A673 (cell line): ENCODE results near the gene MLC1. TPM values are rescaled to one million over a fixed set of nuclear protein-coding genes. Genes with fewer than 3 reads are reported as not detected.
"Not testable (repeated sequence)": the region's sequence is repeated elsewhere in the genome, so short reads cannot be mapped to it uniquely, and the experiment has no call there.

ENCODE experiments used
- BruUV-seq: library from RNA; stranded (reverse); fragments of 400-500 nt; replicated peaks from 2 replicates; lab custom pipeline; 2021; lab: Mats Ljungman, UMichigan
- CTCF ChIA-PET: fragments of 300-600 bp; sonication (Branson Sonifier 250); formaldehyde crosslinking; loops from one replicate; lab custom pipeline; 2022; ENCODE audit warnings: antibody characterized with exemption; lab: Charles Lee
- POLR2A ChIA-PET: fragments of 300-600 bp; sonication (Branson Sonifier 250); formaldehyde crosslinking; loops from one replicate; lab custom pipeline; 2022; ENCODE audit warnings: antibody characterized with exemption; ENCODE audit not compliant: low non-redundant PET; lab: Charles Lee
- DNase-seq: peaks from one replicate; pipeline ENCODE4 v3.0.0-alpha.2; 2015; ENCODE audit warnings: low spot score
- H3K27ac ChIP-seq: fragments of 200-600 bp; sonication (generic); 2 replicates; pipeline ENCODE4 v1.5.1; 2016; ENCODE audit warnings: mixed run types, low read depth, mild to moderate bottlenecking, mixed read lengths, antibody characterized with exemption, low read length; ENCODE audit not compliant: poor library complexity, severe bottlenecking
- H3K27me3 ChIP-seq: fragments of 200-600 bp; sonication (generic); replicated peaks from 2 replicates; pipeline ENCODE4 v1.6.1; 2017; ENCODE audit warnings: mixed run types, low read depth, mild to moderate bottlenecking, mixed read lengths, antibody characterized with exemption, low read length; ENCODE audit not compliant: insufficient read depth, poor library complexity
- H3K36me3 ChIP-seq: fragments of 200-600 bp; sonication (generic); 2 replicates; pipeline ENCODE4 v1.6.1; 2016; ENCODE audit warnings: mixed run types, mild to moderate bottlenecking, mixed read lengths, antibody characterized with exemption, low read length; ENCODE audit not compliant: insufficient read depth, poor library complexity, severe bottlenecking
- H3K4me1 ChIP-seq: fragments of 200-600 bp; sonication (generic); 2 replicates; pipeline ENCODE4 v1.6.1; 2017; ENCODE audit warnings: mixed run types, mild to moderate bottlenecking, mixed read lengths, antibody characterized with exemption, low read length; ENCODE audit not compliant: insufficient read depth, poor library complexity, severe bottlenecking
- H3K4me3 ChIP-seq: fragments of 200-600 bp; sonication (generic); 2 replicates; pipeline ENCODE4 v1.5.1; 2016; ENCODE audit warnings: low read depth, mixed run types, mild to moderate bottlenecking, mixed read lengths, low read length; ENCODE audit not compliant: poor library complexity, severe bottlenecking
- H3K9me3 ChIP-seq: fragments of 200-600 bp; sonication (generic); 2 replicates; pipeline ENCODE4 v1.6.1; 2016; ENCODE audit warnings: mixed run types, low read depth, mild to moderate bottlenecking, mixed read lengths, antibody characterized with exemption, low read length; ENCODE audit not compliant: poor library complexity, severe bottlenecking
- EZH2 ChIP-seq: fragments of 200-600 bp; sonication (generic); IDR thresholded peaks from 2 replicates; pipeline ENCODE4 v1.6.1; 2017; ENCODE audit warnings: borderline replicate concordance, low read depth, mild to moderate bottlenecking, mixed read lengths, antibody characterized with exemption, low read length; ENCODE audit not compliant: poor library complexity, severe bottlenecking
- intact Hi-C: fragments of 100-400 bp; cut with micrococcal nuclease; formaldehyde crosslinking; loops from one replicate; pipeline ENCODE4 v1.10.0; 2022; ENCODE audit not compliant: unreplicated experiment
- total RNA-seq: library from RNA; stranded (reverse); gene quantifications from 2 replicates; pipeline ENCODE4 v1.2.3, GENCODE V29; 2021
- TF ChIP-seq, protein P1 (sequence below): fragments of 300-800, 200-600 bp; sonication (generic); conservative IDR thresholded peaks from 2 replicates; pipeline ENCODE4 v1.5.1; 2017; ENCODE audit warnings: low read depth, mild to moderate bottlenecking, antibody characterized with exemption, low read length, moderate library complexity, mixed read lengths

The MLC1 gene
- total RNA-seq, 1 experiment from 2014 or later: 0.75 TPM

DNA sequence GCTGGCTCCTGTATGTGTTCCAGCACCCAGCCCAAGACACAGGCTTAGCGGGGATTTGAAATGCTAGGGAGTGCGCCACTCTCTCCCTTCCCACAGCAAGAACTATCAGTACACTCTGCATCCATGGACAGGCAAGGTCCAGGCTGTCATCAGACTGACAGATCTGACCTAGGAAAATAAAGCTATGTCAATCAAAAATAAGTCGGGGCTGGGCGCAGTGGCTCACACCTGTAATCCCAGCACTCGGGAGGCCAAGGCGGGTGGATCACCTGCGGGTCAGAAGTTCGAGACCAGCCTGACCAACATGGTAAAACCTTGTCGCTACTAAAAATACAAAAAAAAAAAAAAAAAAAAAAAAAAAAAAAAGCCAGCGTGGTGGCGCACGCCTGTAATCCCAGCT lies 2.9 kb upstream of the MLC1 start:
- Histone ChIP-seq H3K4me3 (no peak overlapping the region), H3K4me1 (no peaks in the 10 kb centered on the region), H3K36me3 (no peaks in the 10 kb centered on the region), H3K27ac (no peak overlapping the region), H3K27me3 (no peaks in the 10 kb centered on the region), H3K9me3 (no peaks in the 10 kb centered on the region)
- DNase-seq: no peak
- ChIA-PET POLR2A (no interaction called here), CTCF (no interaction called here)
- no TSS peak for BruUV-seq
- no peak for TF ChIP-seq EZH2
- TF ChIP-seq, protein P1, sequence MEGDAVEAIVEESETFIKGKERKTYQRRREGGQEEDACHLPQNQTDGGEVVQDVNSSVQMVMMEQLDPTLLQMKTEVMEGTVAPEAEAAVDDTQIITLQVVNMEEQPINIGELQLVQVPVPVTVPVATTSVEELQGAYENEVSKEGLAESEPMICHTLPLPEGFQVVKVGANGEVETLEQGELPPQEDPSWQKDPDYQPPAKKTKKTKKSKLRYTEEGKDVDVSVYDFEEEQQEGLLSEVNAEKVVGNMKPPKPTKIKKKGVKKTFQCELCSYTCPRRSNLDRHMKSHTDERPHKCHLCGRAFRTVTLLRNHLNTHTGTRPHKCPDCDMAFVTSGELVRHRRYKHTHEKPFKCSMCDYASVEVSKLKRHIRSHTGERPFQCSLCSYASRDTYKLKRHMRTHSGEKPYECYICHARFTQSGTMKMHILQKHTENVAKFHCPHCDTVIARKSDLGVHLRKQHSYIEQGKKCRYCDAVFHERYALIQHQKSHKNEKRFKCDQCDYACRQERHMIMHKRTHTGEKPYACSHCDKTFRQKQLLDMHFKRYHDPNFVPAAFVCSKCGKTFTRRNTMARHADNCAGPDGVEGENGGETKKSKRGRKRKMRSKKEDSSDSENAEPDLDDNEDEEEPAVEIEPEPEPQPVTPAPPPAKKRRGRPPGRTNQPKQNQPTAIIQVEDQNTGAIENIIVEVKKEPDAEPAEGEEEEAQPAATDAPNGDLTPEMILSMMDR: no peak
- intact Hi-C loops: no loop called here

DNA sequence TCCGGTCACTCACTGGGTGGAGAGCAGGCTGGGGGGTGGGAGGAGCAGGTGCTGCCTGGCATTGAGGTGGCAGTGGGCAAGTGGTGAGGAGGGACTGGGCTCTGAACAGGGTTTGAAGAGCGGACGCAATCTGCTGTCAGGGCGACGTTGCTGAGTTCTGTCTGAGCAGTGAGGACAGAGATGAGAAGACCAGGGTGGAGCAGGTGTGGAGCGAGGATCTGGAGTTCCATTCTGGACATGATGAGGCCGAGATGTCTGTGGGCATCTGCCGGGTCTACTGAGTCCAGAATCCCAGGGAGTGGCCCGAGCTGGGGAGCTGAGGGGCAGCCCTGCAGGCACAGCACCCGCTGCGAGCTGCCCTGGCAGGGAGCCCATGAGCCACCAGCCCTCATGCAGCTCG lies 2.4 kb upstream of the MLC1 start:
- intact Hi-C loops: no loop called here
- DNase-seq: no peak
- Histone ChIP-seq H3K27me3 (no peaks in the 10 kb centered on the region), H3K36me3 (no peaks in the 10 kb centered on the region), H3K4me1 (no peaks in the 10 kb centered on the region), H3K9me3 (no peaks in the 10 kb centered on the region), H3K27ac (no peak overlapping the region), H3K4me3 (no peak overlapping the region)
- TF ChIP-seq, protein P1: no peak
- no peak for TF ChIP-seq EZH2
- BruUV-seq: no TSS peak
- ChIA-PET CTCF (no interaction called here), POLR2A (no interaction called here)

DNA sequence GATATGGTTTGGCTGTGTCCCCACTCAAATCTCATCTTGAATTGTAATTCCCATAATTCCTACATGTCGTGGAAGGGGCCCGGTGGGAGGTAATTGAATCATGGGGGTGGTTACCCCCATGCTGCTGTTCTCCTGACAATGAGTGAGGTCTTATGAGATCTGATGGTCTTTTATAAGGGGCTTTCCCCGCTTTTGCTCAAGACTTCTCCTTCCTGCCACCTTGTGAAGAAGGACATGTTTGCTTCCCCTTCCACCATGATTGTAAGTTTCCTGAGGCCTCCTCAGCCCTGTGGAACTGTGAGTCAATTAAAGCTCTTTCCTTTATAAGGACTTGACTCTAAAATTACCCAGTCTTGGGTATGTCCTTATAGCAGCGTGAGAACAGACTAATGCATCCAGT lies 1.7 kb upstream of the MLC1 start:
- POLR2A ChIA-PET, H3K4me1 ChIP-seq, BruUV-seq, H3K36me3 ChIP-seq, H3K9me3 ChIP-seq, H3K27me3 ChIP-seq, H3K4me3 ChIP-seq, intact Hi-C loops, H3K27ac ChIP-seq, DNase-seq, CTCF ChIA-PET: not testable (repeated sequence)

DNA sequence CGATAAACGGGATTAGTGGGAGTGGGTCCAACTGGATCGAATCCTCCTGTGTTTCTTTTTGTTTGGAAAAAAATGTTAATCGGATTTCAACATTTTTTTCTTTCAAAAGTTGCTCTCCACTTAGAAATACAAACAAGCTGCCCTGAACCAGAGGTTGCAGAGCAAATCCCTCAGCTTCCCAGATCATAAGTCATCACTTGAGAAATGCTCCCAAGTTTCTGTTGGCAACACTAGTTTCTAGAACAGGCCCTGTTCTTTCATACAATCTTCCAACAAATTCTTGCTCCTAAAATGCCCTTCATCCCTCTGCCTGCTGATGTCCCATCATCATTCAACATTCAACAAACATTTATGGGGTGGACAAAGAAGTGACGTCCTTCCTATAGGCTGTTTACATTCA lies 1.3 kb upstream of the MLC1 start:
- intact Hi-C loops: no loop called here
- POLR2A ChIA-PET: no interaction called here
- no peaks in the 10 kb centered on the region for H3K9me3 ChIP-seq
- no peak for TF ChIP-seq EZH2
- TF ChIP-seq, protein P1: no peak
- CTCF ChIA-PET: no interaction called here
- no peak overlapping the region for H3K27ac ChIP-seq
- H3K4me1 ChIP-seq: no peaks in the 10 kb centered on the region
- H3K36me3 ChIP-seq: no peaks in the 10 kb centered on the region
- H3K4me3 ChIP-seq: no peak overlapping the region
- no peak for DNase-seq
- no TSS peak for BruUV-seq
- H3K27me3 ChIP-seq: no peaks in the 10 kb centered on the region
